Parathyroid adenoma (tissue), 2 donors: Measurements from ENCODE around the gene NAT14.

Experiments
- H2AFZ ChIP-seq: fragments of 300-600 bp; sonication (generic); one replicate; pipeline ENCODE4 v1.7.0; 2017; ENCODE audit warnings: antibody characterized with exemption, mild to moderate bottlenecking
- H3K27ac ChIP-seq: fragments of 300-600 bp; sonication (generic); one replicate; pipeline ENCODE4 v1.7.0; 2017
- H3K27me3 ChIP-seq: fragments of 300-600 bp; sonication (generic); one replicate; pipeline ENCODE4 v1.7.0; 2017; ENCODE audit warnings: low read length; ENCODE audit not compliant: control insufficient read depth, insufficient read depth
- H3K36me3 ChIP-seq: fragments of 300-600 bp; sonication (generic); one replicate; pipeline ENCODE4 v1.7.0; 2017; ENCODE audit warnings: low read length; ENCODE audit not compliant: control insufficient read depth, insufficient read depth
- H3K4me1 ChIP-seq: fragments of 300-600 bp; sonication (generic); one replicate; pipeline ENCODE4 v1.7.0; 2017; ENCODE audit warnings: control low read depth
- H3K4me2 ChIP-seq: fragments of 300-600 bp; sonication (generic); one replicate; pipeline ENCODE4 v1.7.0; 2017; ENCODE audit warnings: low read length
- H3K4me3 ChIP-seq: fragments of 300-600 bp; sonication (generic); one replicate; pipeline ENCODE4 v1.7.0; 2017; ENCODE audit warnings: low read depth, low read length
- H3K79me2 ChIP-seq: fragments of 300-600 bp; sonication (generic); one replicate; pipeline ENCODE4 v1.7.0; 2017; ENCODE audit warnings: control low read depth
- H3K9ac ChIP-seq: fragments of 300-600 bp; sonication (generic); one replicate; pipeline ENCODE4 v1.7.0; 2017; ENCODE audit warnings: mild to moderate bottlenecking
- H3K9me3 ChIP-seq: fragments of 300-600 bp; sonication (generic); one replicate; pipeline ENCODE4 v1.7.0; 2017; ENCODE audit warnings: low read length; ENCODE audit not compliant: control insufficient read depth
- CTCF ChIP-seq: fragments of 300-600 bp; sonication (generic); IDR thresholded peaks from one replicate; pipeline ENCODE4 v1.7.0; 2017; ENCODE audit warnings: antibody characterized with exemption, mild to moderate bottlenecking
- donor health status: primary hyperparathyroidism.

The NAT14 gene

GRCh38 chr19:55463583-55464031 is 21.4 kb upstream of the NAT14 start:
- H3K79me2 ChIP-seq = no peaks in the 10 kb centered on the region
- no peaks in the 10 kb centered on the region for H3K27me3 ChIP-seq
- no peaks in the 10 kb centered on the region for H3K9me3 ChIP-seq
- TF ChIP-seq CTCF = no peak
- peaks cover 10% of the 10 kb centered on the region for H3K4me1 ChIP-seq
- H3K4me2 ChIP-seq = no peak overlapping the region
- no peak overlapping the region for H3K9ac ChIP-seq
- H3K27ac ChIP-seq = no peak overlapping the region
- H2AFZ ChIP-seq = no peak overlapping the region
- H3K4me3 ChIP-seq = no peak overlapping the region
- no peaks in the 10 kb centered on the region for H3K36me3 ChIP-seq

DNA sequence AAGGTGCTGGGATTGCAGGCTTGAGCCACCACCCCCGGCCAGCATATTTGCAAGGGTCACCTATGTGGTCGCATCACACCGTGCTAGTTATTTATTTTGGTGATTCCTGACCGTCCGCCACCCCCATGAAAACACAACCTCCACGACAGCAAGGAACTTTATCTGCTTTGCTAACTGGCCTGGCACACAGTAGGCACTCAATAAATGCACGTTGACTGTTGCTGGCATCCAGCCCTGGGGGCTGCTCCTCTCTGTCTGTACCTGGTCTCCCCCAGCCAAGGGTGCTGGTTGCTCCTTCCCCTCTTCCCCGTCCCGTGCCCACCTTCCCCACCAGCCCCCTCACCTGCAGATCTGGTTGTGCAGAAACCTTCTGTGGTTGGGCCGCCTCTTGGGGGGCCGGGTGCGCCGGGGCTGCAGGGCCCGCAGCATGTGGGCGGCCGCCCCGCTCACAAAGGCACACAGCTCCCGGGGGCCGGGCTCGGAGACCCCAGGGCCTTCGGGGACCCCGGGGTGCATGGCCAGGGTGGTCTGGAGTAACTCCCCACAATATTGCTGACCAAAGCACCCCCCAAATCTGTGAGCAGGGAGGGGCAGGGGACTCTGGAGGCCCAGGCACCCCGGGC is 20.8 kb upstream of the NAT14 start:
- Histone ChIP-seq H3K4me3 (no peak overlapping the region), H3K79me2 (no peaks in the 10 kb centered on the region), H3K4me1 (peaks cover 10% of the 10 kb centered on the region), H3K36me3 (no peaks in the 10 kb centered on the region), H3K27ac (no peak overlapping the region), H3K9ac (no peak overlapping the region), H3K27me3 (no peaks in the 10 kb centered on the region), H3K4me2 (no peak overlapping the region), H2AFZ (no peak overlapping the region), H3K9me3 (no peaks in the 10 kb centered on the region)
- TF ChIP-seq CTCF = no peak

GRCh38 chr19:55464662-55465054 is 20.3 kb upstream of the NAT14 start, which contains the start of gene C19orf85:
C19orf85 (minus strand) TSS chr19:55464751; CDS start chr19:55464554, 197 bp downstream.
- H3K36me3 ChIP-seq = no peaks in the 10 kb centered on the region
- no peak within 1 kb of the TSS for H2AFZ ChIP-seq
- H3K4me1 ChIP-seq = peaks cover 10% of the 10 kb centered on the region
- H3K79me2 ChIP-seq = no peaks in the 10 kb centered on the region
- H3K27me3 ChIP-seq = no peaks in the 10 kb centered on the region
- H3K27ac ChIP-seq = no peak within 1 kb of the TSS
- no peak for TF ChIP-seq CTCF
- H3K4me3 ChIP-seq = no peak within 1 kb of the TSS
- H3K4me2 ChIP-seq = no peak within 1 kb of the TSS
- H3K9me3 ChIP-seq = no peaks in the 10 kb centered on the region
- no peak within 1 kb of the TSS for H3K9ac ChIP-seq

GRCh38 chr19:55465460-55466240 is 19.3 kb upstream of the NAT14 start:
- no peaks in the 10 kb centered on the region for H3K9me3 ChIP-seq
- TF ChIP-seq CTCF = no peak

More at GRCh38 chr19:55465460-55466240, 19.3 kb upstream of the NAT14 start:
- Histone ChIP-seq H3K27me3 (no peaks in the 10 kb centered on the region), H3K4me2 (no peak overlapping the region), H3K79me2 (no peaks in the 10 kb centered on the region), H3K4me1 (peaks cover 6% of the 10 kb centered on the region), H3K9ac (no peak overlapping the region), H2AFZ (no peak overlapping the region), H3K36me3 (no peaks in the 10 kb centered on the region), H3K27ac (no peak overlapping the region), H3K4me3 (no peak overlapping the region)
